HepG2 (cell line): ENCODE results near the gene FAM236A. TPM values are rescaled to one million over a fixed set of nuclear protein-coding genes. Genes with fewer than 3 reads are reported as not detected.
"Not testable (repeated sequence)": the region's sequence is repeated elsewhere in the genome, so short reads cannot be mapped to it uniquely, and the experiment has no call there.

ENCODE experiments used
- ATAC-seq: fragments of 200-7000 bp; cut with Tn5 transposase; 3 replicates; pipeline ENCODE4 v1.9.1; 2020; ENCODE audit warnings: mild to moderate bottlenecking, moderate library complexity
- BruUV-seq: library from RNA; stranded (reverse); fragments of 400-500 nt; replicated peaks from 2 replicates; lab custom pipeline; 2021; lab: Mats Ljungman, UMichigan
- CTCF ChIA-PET: fragments of 300-600 bp; formaldehyde crosslinking; extraction: SDS; loops from one replicate; lab custom pipeline; 2021; ENCODE audit warnings: low total read pairs, inconsistent platforms, low intra/inter-chr PET ratio; lab: Yijun Ruan, JAX
- POLR2A ChIA-PET: fragments of 350-600 bp; sonication (Branson Sonifier 250); formaldehyde crosslinking; loops from one replicate; lab custom pipeline; 2020; ENCODE audit warnings: antibody characterized with exemption, inconsistent platforms; lab: Yijun Ruan, JAX
- DNase-seq: peaks from one replicate; pipeline ENCODE4 v3.0.0-alpha.2; 2015; ENCODE audit warnings: low spot score
- FAIRE-seq: peaks from 3 replicates; lab custom pipeline; 2011; peaks lifted over from hg19 to GRCh38; lab: Jason Lieb, UNC
- H2AFZ ChIP-seq: one replicate; pipeline ENCODE4 v1.6.1; 2011; ENCODE audit warnings: low read length, inconsistent platforms
- H3K27ac ChIP-seq: fragments of 300-600 bp; 3 replicates; pipeline ENCODE4 v1.8.0; 2011; ENCODE audit warnings: mixed run types, mild to moderate bottlenecking, mixed read lengths, low read length, inconsistent platforms; ENCODE audit not compliant: insufficient read depth; ENCODE audit errors: extremely low read length
- H3K27me3 ChIP-seq, 2 experiments: fragments of 200-600 bp in 1 of 2; 2 replicates in 1 of 2; 3 replicates in 1 of 2; pipeline versions ENCODE4 v1.6.0 to v1.8.0; 2011; ENCODE audit warnings: low read length in 2 of 2, mild to moderate bottlenecking in 2 of 2, moderate library complexity in 2 of 2, inconsistent platforms in 1 of 2; ENCODE audit not compliant: insufficient read depth in 2 of 2, control insufficient read depth in 1 of 2
- H3K36me3 ChIP-seq, 2 experiments: fragments of 200-600 bp in 1 of 2; replicated peaks in 1 of 2; 2 replicates in 1 of 2; 3 replicates in 1 of 2; pipeline versions ENCODE4 v1.5.1 to v1.8.0; 2011; ENCODE audit warnings: low read length in 2 of 2, inconsistent platforms in 1 of 2; ENCODE audit not compliant: insufficient read depth in 2 of 2, control insufficient read depth in 1 of 2
- H3K4me1 ChIP-seq: 2 replicates; pipeline ENCODE4 v1.5.1; 2012; ENCODE audit warnings: low read length, inconsistent platforms; ENCODE audit not compliant: insufficient read depth
- H3K4me2 ChIP-seq: 2 replicates; pipeline ENCODE4 v1.6.0; 2011; ENCODE audit warnings: low read depth, low read length, inconsistent platforms
- H3K4me3 ChIP-seq, 3 experiments: fragments of 200-600 bp in 1 of 3; sonication (generic), shearing (Covaris generic) in 1 of 3; replicated peaks in 1 of 3; 2 replicates each; pipeline ENCODE4 v1.5.1; 2011 to 2016; ENCODE audit warnings: low read length in 3 of 3, inconsistent platforms in 2 of 3, low read depth in 2 of 3, mild to moderate bottlenecking in 2 of 3, control low read depth in 1 of 3, mixed read lengths in 1 of 3; ENCODE audit not compliant: insufficient read depth in 1 of 3
- H3K79me2 ChIP-seq: one replicate; pipeline ENCODE4 v1.6.1; 2011; ENCODE audit warnings: low read length, inconsistent platforms; ENCODE audit not compliant: insufficient read depth
- H3K9ac ChIP-seq: 2 replicates; pipeline ENCODE4 v1.6.0; 2011; ENCODE audit warnings: mild to moderate bottlenecking, low read depth, low read length, inconsistent platforms; ENCODE audit not compliant: insufficient read depth
- H3K9me3 ChIP-seq: 2 replicates; pipeline ENCODE4 v1.5.1; 2012; ENCODE audit warnings: mild to moderate bottlenecking, low read length
- H4K20me1 ChIP-seq: 2 replicates; pipeline ENCODE4 v1.6.0; 2011; ENCODE audit warnings: inconsistent platforms, mild to moderate bottlenecking, low read length, moderate library complexity; ENCODE audit not compliant: insufficient read depth
- WGBS: methylation state at CpG from one replicate; pipeline ENCODE4 v1.1.6; 2017; ENCODE audit warnings: low lambda C conversion rate; 5-methylcytosine and 5-hydroxymethylcytosine counted together
- in situ Hi-C: cut with HindIII; loops from 2 replicates; pipeline ENCODE4 v1.10.0; 2017; ENCODE audit warnings: low pct_unique_long_range_greater_than_20kb; ENCODE audit not compliant: extremely low pct_ligation_motif_present
- intact Hi-C: fragments of 100-400 bp; cut with micrococcal nuclease; formaldehyde crosslinking; loops from one replicate; pipeline ENCODE4 v1.10.0; 2022; ENCODE audit not compliant: unreplicated experiment
- polyA plus RNA-seq, 8 experiments: library from polyadenylated mRNA; depleted of rRNA in 3 of 8; stranded (reverse) in 7 of 8; unstranded in 1 of 8; fragments of >200 nt; fragmentation: Illumina TruSeq in 4 of 8; extraction: Trizol in 4 of 8; gene quantifications; 2 replicates each; pipeline versions ENCODE4 v1.2.1 to v1.2.3, GENCODE V29; 2011 to 2016; ENCODE audit warnings: low read depth in 4 of 8, missing spikeins in 1 of 8, mixed read lengths in 1 of 8; ENCODE audit not compliant: insufficient read depth in 1 of 8
- total RNA-seq, 5 experiments: library from RNA; depleted of rRNA; stranded (reverse); fragments of >200 nt; fragmentation: Illumina TruSeq; extraction: Trizol; gene quantifications; 2 replicates each; pipeline ENCODE4 v1.2.3, GENCODE V29; 2016; ENCODE audit warnings: low read depth in 1 of 5

FAM236A gene
- total and polyA plus RNA-seq, 2 of the 13 experiments (the other 11 are each of a cell fraction or from before 2014, with no cell fraction given), result not detected

DNA sequence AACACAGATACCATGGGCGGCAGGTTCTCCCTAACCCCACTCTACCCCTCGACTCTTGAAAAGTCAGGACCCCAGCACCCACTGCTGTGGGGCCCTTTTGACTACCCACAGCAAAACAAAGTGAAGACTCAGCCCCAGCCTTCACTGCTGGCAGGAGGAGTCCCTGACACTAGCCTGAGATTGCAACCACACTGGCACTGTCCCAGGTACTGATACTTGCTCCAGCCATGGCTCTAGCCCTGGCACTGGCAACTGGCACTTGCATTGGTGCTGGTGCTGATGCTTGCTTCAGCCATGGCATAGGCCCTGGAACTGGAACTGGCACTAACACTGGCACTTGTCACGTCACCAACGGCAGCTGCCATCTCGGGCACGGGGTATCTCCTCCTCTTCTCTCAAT, 4.3 kb downstream of the FAM236A start:
- BruUV-seq, H3K9me3 ChIP-seq, POLR2A ChIA-PET, H3K27ac ChIP-seq, DNase-seq, intact Hi-C loops, H3K79me2 ChIP-seq, H3K4me1 ChIP-seq, CTCF ChIA-PET, ATAC-seq, H2AFZ ChIP-seq, H3K4me2 ChIP-seq, H3K27me3 ChIP-seq, in situ Hi-C loops, H3K4me3 ChIP-seq, H3K9ac ChIP-seq, H4K20me1 ChIP-seq, H3K36me3 ChIP-seq, FAIRE-seq: not testable (repeated sequence)
- no CpG with 5 or more reads among the region's 6 CpGs for whole genome bisulfite sequencing

- H3K79me2 ChIP-seq, BruUV-seq, H3K36me3 ChIP-seq, H3K9ac ChIP-seq, DNase-seq, CTCF ChIA-PET, H3K9me3 ChIP-seq, H3K4me1 ChIP-seq, H3K27me3 ChIP-seq, H2AFZ ChIP-seq, H3K27ac ChIP-seq, POLR2A ChIA-PET, intact Hi-C loops, in situ Hi-C loops, H4K20me1 ChIP-seq, H3K4me2 ChIP-seq, H3K4me3 ChIP-seq: not testable (repeated sequence)
- FAIRE-seq (peak; percentile 81), ATAC-seq (peak; percentile 83)
- no CpG with 5 or more reads among the region's 44 CpGs for WGBS
Observed at GRCh38 chrX:72943035-72943818, 5.2 kb downstream of the FAM236A start.

DNA sequence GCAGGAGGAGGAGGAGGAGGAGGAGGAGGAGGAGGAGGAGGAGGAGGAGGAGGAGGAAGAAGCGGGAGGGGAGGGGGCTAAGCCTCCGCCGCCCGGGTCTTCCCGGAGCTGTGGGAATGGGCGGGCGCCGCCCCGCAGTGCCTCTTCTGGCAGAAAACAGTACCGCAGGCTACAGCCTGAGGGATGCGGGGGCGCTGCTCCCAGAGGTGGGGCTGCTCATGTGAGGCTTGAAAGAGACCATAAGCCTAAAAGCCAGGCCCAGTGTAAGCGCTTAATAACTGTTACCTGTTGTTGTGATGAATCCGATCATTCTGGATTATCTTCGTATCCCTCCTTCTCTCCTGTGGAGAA, 5.8 kb downstream of the FAM236A start, which contains the start of gene DMRTC1:
Gene DMRTC1, minus strand, starts transcription at position 19 of the 351 bp plus-strand sequence. CDS start 68,143 bp downstream, outside the sequence.
- BruUV-seq, H3K9me3 ChIP-seq, H4K20me1 ChIP-seq, H3K36me3 ChIP-seq, H3K4me1 ChIP-seq, in situ Hi-C loops, CTCF ChIA-PET, DNase-seq, H3K27me3 ChIP-seq, H3K27ac ChIP-seq, POLR2A ChIA-PET, H3K4me3 ChIP-seq, H3K4me2 ChIP-seq, H3K79me2 ChIP-seq, H2AFZ ChIP-seq, H3K9ac ChIP-seq, intact Hi-C loops: not testable (repeated sequence)
- no CpG with 5 or more reads among the region's 15 CpGs for WGBS
- ATAC-seq (peak; percentile 97), FAIRE-seq (peak; percentile 88)

DNA sequence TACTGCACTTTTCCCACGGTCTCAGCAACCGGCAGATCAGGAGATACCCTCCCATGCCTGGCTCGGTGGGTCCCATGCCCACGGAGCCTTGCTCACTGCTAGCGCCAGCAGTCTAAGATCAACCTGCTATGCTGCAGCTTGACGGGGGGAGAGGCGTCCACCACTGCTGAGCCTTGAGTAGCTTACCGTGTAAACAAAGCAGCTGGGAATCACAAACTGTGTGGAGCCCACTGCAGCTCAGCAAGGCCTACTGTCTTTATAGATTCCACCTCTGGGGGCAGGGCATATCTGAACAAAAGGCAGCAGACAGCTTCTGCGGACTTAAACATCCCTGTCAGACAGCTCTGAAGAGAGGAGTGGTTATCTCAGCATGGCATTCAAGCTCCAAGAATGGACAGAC, 22.0 kb downstream of the FAM236A start:
- intact Hi-C loops, result not testable (repeated sequence)

More for the DNA sequence above, 22.0 kb downstream of the FAM236A start:
- H3K27ac ChIP-seq, H2AFZ ChIP-seq, H3K4me1 ChIP-seq, H3K4me3 ChIP-seq, in situ Hi-C loops, H3K27me3 ChIP-seq, H3K79me2 ChIP-seq, H3K9me3 ChIP-seq, H4K20me1 ChIP-seq, H3K36me3 ChIP-seq, FAIRE-seq, BruUV-seq, H3K4me2 ChIP-seq, DNase-seq, H3K9ac ChIP-seq, POLR2A ChIA-PET, CTCF ChIA-PET: not testable (repeated sequence)
- peak; percentile 68 for ATAC-seq
- WGBS, result no CpG with 5 or more reads among the region's 9 CpGs
